HG03139 (cell line): ENCODE results near the gene IL11.

Experiments used
- ATAC-seq: cut with Tn5 transposase; IDR thresholded peaks from one replicate; pipeline ENCODE4 v1.9.1; 2021; ENCODE audit not compliant: unreplicated experiment

Gene IL11

GRCh38 chr19:55391702-55392615, 21.7 kb upstream of the IL11 start:
- no peak for ATAC-seq

- no peak for ATAC-seq
These were observed 21.0 kb upstream of the IL11 start for GRCh38 chr19:55391191-55391670.

- ATAC-seq = no peak
These were observed 20.2 kb upstream of the IL11 start for GRCh38 chr19:55390461-55390880.

GRCh38 chr19:55389386-55390317, 19.4 kb upstream of the IL11 start:
- no peak for ATAC-seq

GRCh38 chr19:55387736-55388497, 17.7 kb upstream of the IL11 start:
- no peak for ATAC-seq

GRCh38 chr19:55386493-55386971, 16.3 kb upstream of the IL11 start:
- ATAC-seq = no peak

GRCh38 chr19:55385724-55386492, 15.6 kb upstream of the IL11 start, which contains the start of gene RPL28:
RPL28 (plus strand) TSS chr19:55385932; CDS start chr19:55386358, 426 bp downstream.
- ATAC-seq = peak; percentile 71

GRCh38 chr19:55384920-55385723, 14.9 kb upstream of the IL11 start:
- ATAC-seq = peak; percentile 46

- no peak for ATAC-seq
These were observed 14.1 kb upstream of the IL11 start, which contains the start of gene TMEM238 for GRCh38 chr19:55384131-55384919. TMEM238 (minus strand) TSS chr19:55384292; CDS start chr19:55384259, 33 bp downstream.

GRCh38 chr19:55383279-55384130, 13.2 kb upstream of the IL11 start:
- ATAC-seq = no peak

GRCh38 chr19:55382522-55383054, 12.3 kb upstream of the IL11 start:
- ATAC-seq = no peak

- ATAC-seq = no peak
These were observed 11.8 kb upstream of the IL11 start for GRCh38 chr19:55382013-55382412.

- no peak for ATAC-seq
These were observed 8.9 kb upstream of the IL11 start for GRCh38 chr19:55379174-55379573.

- no peak for ATAC-seq
These were observed 7.3 kb upstream of the IL11 start for GRCh38 chr19:55377356-55378131.

- no peak for ATAC-seq
These were observed 6.1 kb upstream of the IL11 start, which contains the start of gene TMEM190 for GRCh38 chr19:55376241-55376933. TMEM190 (plus strand) TSS chr19:55376826; CDS start chr19:55376854, 28 bp downstream.
